Activated CD4-positive, alpha-beta T cell treated with anti-CD3 and anti-CD28 coated beads, Interleukin-2, amount 50 U/mL, for 24 hours (primary cell): ENCODE data around the gene CDKN1A.
"Not testable (repeated sequence)": the region's sequence is repeated elsewhere in the genome, so short reads cannot be mapped to it uniquely, and the experiment has no call there.

ENCODE experiments used
- DNase-seq, 2 donors: peaks; one replicate each; pipeline ENCODE4 v3.0.0-alpha.2; 2020; ENCODE audit warnings: low read depth in 1 of 2, low spot score in 1 of 2

The CDKN1A gene

GRCh38 chr6:36695414-36695813 lies 16.9 kb downstream of the CDKN1A start:
- DNase-seq: no peak

GRCh38 chr6:36697481-36697903 lies 19.0 kb downstream of the CDKN1A start, which contains the start of gene RAB44:
Gene RAB44 (plus strand): TSS chr6:36697826. CDS start chr6:36704236, 6,410 bp downstream.
- no peak for DNase-seq

GRCh38 chr6:36698196-36698595 lies 19.7 kb downstream of the CDKN1A start:
- DNase-seq: no peak

GRCh38 chr6:36698871-36699271 lies 20.4 kb downstream of the CDKN1A start:
- no peak for DNase-seq

- DNase-seq: no peak
These were observed 20.8 kb downstream of the CDKN1A start for GRCh38 chr6:36699348-36699747.

GRCh38 chr6:36700071-36700812 lies 21.7 kb downstream of the CDKN1A start:
- no peak for DNase-seq

GRCh38 chr6:36700831-36701230 lies 22.3 kb downstream of the CDKN1A start:
- DNase-seq: no peak

GRCh38 chr6:36701401-36701991 lies 23.0 kb downstream of the CDKN1A start:
- DNase-seq: no peak

- DNase-seq: no peak
These were observed 24.1 kb downstream of the CDKN1A start for GRCh38 chr6:36702656-36703055.

GRCh38 chr6:36703081-36703606 lies 24.6 kb downstream of the CDKN1A start:
- no peak for DNase-seq

- no peak for DNase-seq
These were observed 25.5 kb downstream of the CDKN1A start for GRCh38 chr6:36703982-36704381.

GRCh38 chr6:36704961-36705577 lies 26.6 kb downstream of the CDKN1A start:
- not testable (repeated sequence) for DNase-seq

GRCh38 chr6:36706339-36706738 lies 27.8 kb downstream of the CDKN1A start:
- DNase-seq: no peak

- no peak for DNase-seq
These were observed 34.3 kb downstream of the CDKN1A start for GRCh38 chr6:36712816-36713215.

- DNase-seq: no peak
These were observed 35.3 kb downstream of the CDKN1A start for GRCh38 chr6:36713846-36714245.

- DNase-seq: no peak
These were observed 36.0 kb downstream of the CDKN1A start for GRCh38 chr6:36714511-36714910.

GRCh38 chr6:36715469-36715868 lies 37.0 kb downstream of the CDKN1A start:
- DNase-seq: no peak

GRCh38 chr6:36716476-36717093 lies 38.1 kb downstream of the CDKN1A start:
- DNase-seq: no peak

- DNase-seq: no peak
These were observed 38.8 kb downstream of the CDKN1A start for GRCh38 chr6:36717231-36717825.

- no peak for DNase-seq
These were observed 39.5 kb downstream of the CDKN1A start for GRCh38 chr6:36717871-36718540.

GRCh38 chr6:36718560-36718959 lies 40.0 kb downstream of the CDKN1A start:
- no peak for DNase-seq
